ENCODE results near the gene ENTHD1. TPM values are rescaled to one million over a fixed set of nuclear protein-coding genes. Genes with fewer than 3 reads are reported as not detected.

ENTHD1 gene
- total and polyA plus RNA-seq, 10 of the 15 experiments (the other 5 are each of a cell fraction or from before 2014, with no cell fraction given) = 0.09 to 0.52 (median 0.21) TPM; not detected in 1

GRCh38 chr22:39852799-39853198 is 40.8 kb downstream of the ENTHD1 start:
- Histone ChIP-seq H3K4me2 (ENCODE audit: control insufficient read depth, insufficient read depth) (no peak overlapping the region), H4K20me1 (ENCODE audit: control insufficient read depth, insufficient read depth) (no peaks in the 10 kb centered on the region), H3K27me3 (replicated peaks in 1 of 2; ENCODE audit: control insufficient read depth in 2 of 2, insufficient read depth in 2 of 2, low read length in 1 of 2) (no peaks in the 10 kb centered on the region), H3K9me3 (replicated peaks; ENCODE audit: control insufficient read depth, insufficient read depth, low read length) (no peaks in the 10 kb centered on the region), H3K79me2 (ENCODE audit: control insufficient read depth, insufficient read depth, low read length) (no peaks in the 10 kb centered on the region), H3K36me3 (ENCODE audit: control insufficient read depth in 2 of 2, insufficient read depth in 2 of 2, low read length in 1 of 2) (no peaks in the 10 kb centered on the region), H3K4me3 (no peak overlapping the region), H3K27ac (ENCODE audit: control insufficient read depth, insufficient read depth) (no peak overlapping the region), H3K9ac (ENCODE audit: control insufficient read depth, insufficient read depth, low read length) (no peak overlapping the region), H3K4me1 (ENCODE audit: control insufficient read depth, insufficient read depth, low read length) (0 out of 2 replicates have a peak, but pooled peaks cover 3% of the 10 kb centered on the region), H2AFZ (ENCODE audit: control insufficient read depth, low read depth, low read length) (no peak overlapping the region)
- ChIA-PET CTCF (interaction anchor here (1.3 kb wide), 1 partner anchor 79 kb away, joined by 4 read pairs; no protein-coding TSS in a partner anchor), RAD21 (ENCODE audit: unreplicated experiment) (interaction anchor here (0.6 kb wide), 1 partner anchor 184 kb away, joined by 3 read pairs; no protein-coding TSS in a partner anchor), SMC1A (ENCODE audit: uncharacterized antibody, unreplicated experiment) (no interaction called here), POLR2A (no interaction called here)
- FAIRE-seq = peak; percentile 35
- TF ChIP-seq WRNIP1 (IDR thresholded peaks at IDR 0.05; ENCODE audit: borderline replicate concordance, low read depth, low read length) (no peak), PAX5 (IDR thresholded peaks at IDR 0.05; ENCODE audit: borderline replicate concordance, low read depth, low read length) (peak; percentile 81; the same call in 1 of the 2 replicates)
- in situ Hi-C loops (cut with MboI) = no loop called here
- WGBS (ENCODE audit: insufficient coverage, insufficient replicate concordance, low lambda C conversion rate, missing lambda C conversion rate) = 1% methylated on average over 2 of the region's 2 CpGs
- intact Hi-C loops (cut with micrococcal nuclease; ENCODE audit: unreplicated experiment) = no loop called here
- no TSS peak for BruUV-seq (replicated peaks)
- DNase-seq (ENCODE audit: low read depth, low spot score) = no peak
- no peak for ATAC-seq

DNA sequence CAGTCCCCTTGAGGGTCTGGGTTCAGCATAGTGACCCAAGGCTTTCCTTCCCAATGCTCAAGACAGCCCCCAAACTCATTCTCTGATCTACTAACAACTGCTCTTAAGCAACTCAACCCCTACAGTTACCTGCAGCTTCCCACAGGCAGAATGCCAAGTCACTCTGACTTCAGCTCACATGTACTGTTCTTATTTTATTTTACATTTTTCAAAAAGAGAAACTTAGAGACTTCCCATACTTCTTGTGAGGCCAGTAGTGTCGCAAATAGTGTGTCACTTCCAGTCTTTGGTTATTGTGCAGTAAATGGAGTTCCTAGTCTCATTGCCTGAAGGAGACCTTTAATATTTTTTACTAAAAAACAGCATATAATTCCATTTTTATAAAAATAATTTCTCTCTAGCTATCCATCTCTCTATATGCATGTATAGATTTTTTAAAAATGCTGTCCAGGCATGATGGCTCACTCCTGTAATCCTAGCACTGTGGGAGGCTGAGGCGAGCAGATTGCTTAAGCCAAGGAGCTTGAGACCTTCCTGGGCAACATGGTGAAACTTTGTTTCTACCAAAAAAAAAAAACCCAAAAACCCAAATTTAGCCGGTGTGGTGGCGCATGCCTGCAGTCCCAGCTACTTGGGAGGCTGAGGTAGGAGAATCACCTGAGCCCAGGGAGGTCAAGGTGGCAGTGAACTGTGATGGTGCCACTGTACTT is 41.8 kb downstream of the ENTHD1 start:
- Histone ChIP-seq H3K9me3 (replicated peaks; ENCODE audit: control insufficient read depth, insufficient read depth, low read length) (no peaks in the 10 kb centered on the region), H3K4me2 (ENCODE audit: control insufficient read depth, insufficient read depth) (no peak overlapping the region), H3K27ac (ENCODE audit: control insufficient read depth, insufficient read depth) (no peak overlapping the region), H3K79me2 (ENCODE audit: control insufficient read depth, insufficient read depth, low read length) (no peaks in the 10 kb centered on the region), H3K9ac (ENCODE audit: control insufficient read depth, insufficient read depth, low read length) (no peak overlapping the region), H4K20me1 (ENCODE audit: control insufficient read depth, insufficient read depth) (no peaks in the 10 kb centered on the region), H3K4me3 (no peak overlapping the region), H2AFZ (ENCODE audit: control insufficient read depth, low read depth, low read length) (no peak overlapping the region), H3K36me3 (ENCODE audit: control insufficient read depth in 2 of 2, insufficient read depth in 2 of 2, low read length in 1 of 2) (no peaks in the 10 kb centered on the region), H3K27me3 (replicated peaks in 1 of 2; ENCODE audit: control insufficient read depth in 2 of 2, insufficient read depth in 2 of 2, low read length in 1 of 2) (no peaks in the 10 kb centered on the region), H3K4me1 (ENCODE audit: control insufficient read depth, insufficient read depth, low read length) (0 out of 2 replicates have a peak, but pooled peaks cover 3% of the 10 kb centered on the region)
- TF ChIP-seq WRNIP1 (IDR thresholded peaks at IDR 0.05; ENCODE audit: borderline replicate concordance, low read depth, low read length) (no peak), EED (IDR thresholded peaks at IDR 0.05; ENCODE audit: low read depth) (no peak), RB1 (IDR thresholded peaks at IDR 0.05; ENCODE audit: borderline replicate concordance) (no peak), RELA (IDR thresholded peaks at IDR 0.05; ENCODE audit: borderline replicate concordance, partially characterized antibody) (no peak), YBX1 (IDR thresholded peaks at IDR 0.05) (no peak)
- intact Hi-C loops (cut with micrococcal nuclease; ENCODE audit: unreplicated experiment) (no loop called here), in situ Hi-C loops (cut with MboI) (no loop called here)
- FAIRE-seq = no peak
- ChIA-PET CTCF (interaction anchor here (0.5 to 1.5 kb wide), 3 partner anchors 19 to 1267 kb away, joined by 3 to 4 read pairs (median 3); no protein-coding TSS in a partner anchor), RAD21 (ENCODE audit: unreplicated experiment) (no interaction called here), SMC1A (ENCODE audit: uncharacterized antibody, unreplicated experiment) (interaction anchor here (1.0 to 1.5 kb wide), 5 partner anchors 13 to 173 kb away, joined by 3 to 4 read pairs (median 3); no protein-coding TSS in a partner anchor), POLR2A (no interaction called here)
- WGBS (ENCODE audit: insufficient coverage, insufficient replicate concordance, low lambda C conversion rate, missing lambda C conversion rate) = 94% methylated on average over 4 of the region's 4 CpGs
- no peak for DNase-seq (ENCODE audit: low read depth, low spot score)
- ATAC-seq = no peak
- BruUV-seq (replicated peaks) = no TSS peak

All from GM12878 (cell line).